Lower leg skin (tissue), 3 donors: ENCODE measurements around the gene KCNK4.

Source experiments
- CTCF ChIP-seq, 3 donors: fragments of 450-650 bp; IDR thresholded peaks; one replicate each; pipeline ENCODE4 v1.5.1; 2016; ENCODE audit warnings: antibody characterized with exemption in 3 of 3, mild to moderate bottlenecking in 3 of 3, moderate library complexity in 2 of 3
- POLR2A ChIP-seq, 2 donors: fragments of 450-650 bp; IDR thresholded peaks; one replicate each; pipeline ENCODE4 v1.6.1; 2016 to 2017; ENCODE audit warnings: antibody characterized with exemption in 2 of 2, mild to moderate bottlenecking in 1 of 2, moderate library complexity in 1 of 2

- TF ChIP-seq CTCF (IDR thresholded peaks at IDR 0.05) (no peak), POLR2A (IDR thresholded peaks at IDR 0.05) (no peak)
Observed at GRCh38 chr11:64348383-64349024, 57.4 kb downstream of the KCNK4 start.
